ENCODE results near the gene THSD4.
"Not testable (repeated sequence)": the region's sequence is repeated elsewhere in the genome, so short reads cannot be mapped to it uniquely, and the experiment has no call there.

The THSD4 gene

DNA sequence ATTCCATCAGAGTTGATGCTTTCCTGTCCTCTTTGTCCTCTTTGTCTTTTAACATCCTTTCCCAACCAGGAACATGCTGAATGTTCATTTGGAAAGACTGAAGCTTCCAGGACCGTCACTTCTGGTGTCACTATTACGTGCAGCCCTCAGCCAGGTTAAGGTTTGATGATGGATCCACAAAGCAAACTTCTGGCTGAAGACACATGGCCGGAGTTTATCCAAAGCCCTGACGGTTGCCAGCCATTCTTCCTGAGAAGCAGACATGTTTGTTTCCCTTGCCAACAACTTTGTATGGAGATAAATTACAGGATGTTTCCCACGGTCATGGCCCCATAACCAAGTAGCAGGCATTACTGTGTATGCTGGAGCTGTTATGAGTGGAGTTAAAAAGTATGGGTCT, 236.9 kb downstream of the THSD4 start:
- no peak for DNase-seq (ENCODE audit: low spot score)

DNA sequence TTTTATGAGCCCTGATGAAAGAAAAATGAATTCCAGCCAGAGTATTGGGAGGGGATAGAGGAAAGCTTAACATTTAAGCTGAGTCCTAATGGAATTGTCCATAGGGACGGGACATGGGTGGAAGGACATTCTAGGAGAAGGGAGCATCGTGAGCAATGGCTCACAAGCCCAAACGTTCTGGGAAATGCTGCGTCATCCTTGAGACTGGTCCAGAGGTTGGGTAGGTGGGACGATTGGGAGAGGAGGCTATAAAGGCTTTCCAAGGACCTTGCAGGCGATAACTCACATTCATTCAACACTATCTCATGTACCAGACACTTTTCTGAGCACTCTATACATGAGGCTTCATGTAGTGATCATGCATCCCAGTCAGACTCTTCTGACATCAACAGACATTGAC, 237.5 kb downstream of the THSD4 start:
- DNase-seq (ENCODE audit: low spot score), result no peak

DNA sequence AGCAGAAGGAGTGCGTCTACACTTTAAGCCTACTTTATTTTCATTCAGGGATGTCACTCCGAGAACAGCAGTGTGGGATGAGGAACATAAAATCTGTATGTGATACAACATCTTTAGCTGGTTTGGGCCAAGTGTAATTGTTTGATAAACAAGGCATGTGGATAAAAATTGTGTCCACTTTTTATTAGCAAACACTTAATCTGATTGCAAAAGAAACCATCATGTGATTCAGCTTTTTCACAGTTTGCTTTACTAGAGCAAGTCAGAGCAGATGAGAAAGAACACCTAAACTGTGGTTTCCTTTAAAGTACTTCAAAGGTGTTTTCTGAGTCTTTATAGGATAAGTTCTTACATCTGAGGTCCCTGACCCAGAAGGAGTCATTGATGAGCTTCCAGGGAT, 237.9 kb downstream of the THSD4 start:
- no peak for DNase-seq (ENCODE audit: low spot score)

DNA sequence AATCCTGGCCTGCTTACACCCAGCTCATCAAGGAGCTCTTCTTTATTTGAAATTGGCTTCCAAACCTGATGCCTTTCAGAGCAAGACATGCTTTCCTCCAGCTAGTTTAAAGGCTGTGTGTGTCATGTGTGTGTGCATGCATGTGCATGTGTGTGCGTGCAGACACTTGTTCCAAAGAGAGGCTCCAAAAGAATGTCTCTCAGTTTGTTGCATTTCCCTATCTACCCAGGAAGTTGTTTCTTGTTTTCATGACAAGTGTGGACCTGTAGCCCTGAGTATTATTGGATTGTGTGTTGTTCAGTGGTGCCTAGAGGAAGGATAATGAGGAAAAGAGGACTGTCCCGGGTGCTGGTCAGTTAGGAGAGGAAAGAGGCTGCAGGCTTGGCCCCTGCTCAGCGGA, 240.0 kb downstream of the THSD4 start:
- DNase-seq (ENCODE audit: low spot score), result no peak

DNA sequence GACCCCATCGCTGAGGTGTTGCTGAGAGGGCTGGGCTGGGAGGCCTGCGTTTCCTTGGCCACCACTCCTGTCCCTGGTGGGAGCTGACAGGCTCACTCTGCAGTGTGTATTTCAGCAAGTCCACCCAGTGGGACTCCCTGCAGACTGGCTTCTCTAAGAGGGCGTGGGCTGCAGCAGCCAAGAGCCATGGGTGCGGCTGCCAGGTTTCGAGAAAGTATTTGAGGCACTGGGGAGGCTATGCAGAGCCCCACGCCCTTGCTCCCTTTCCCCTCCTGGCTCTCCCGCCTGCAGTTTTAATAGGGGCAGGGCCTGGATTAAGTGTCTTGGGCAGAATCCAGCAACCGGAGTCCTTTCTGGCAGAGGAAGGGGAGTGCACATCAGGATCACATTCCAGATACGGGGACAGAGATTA, 242.1 kb downstream of the THSD4 start:
- no peak for DNase-seq (ENCODE audit: low spot score)

DNA sequence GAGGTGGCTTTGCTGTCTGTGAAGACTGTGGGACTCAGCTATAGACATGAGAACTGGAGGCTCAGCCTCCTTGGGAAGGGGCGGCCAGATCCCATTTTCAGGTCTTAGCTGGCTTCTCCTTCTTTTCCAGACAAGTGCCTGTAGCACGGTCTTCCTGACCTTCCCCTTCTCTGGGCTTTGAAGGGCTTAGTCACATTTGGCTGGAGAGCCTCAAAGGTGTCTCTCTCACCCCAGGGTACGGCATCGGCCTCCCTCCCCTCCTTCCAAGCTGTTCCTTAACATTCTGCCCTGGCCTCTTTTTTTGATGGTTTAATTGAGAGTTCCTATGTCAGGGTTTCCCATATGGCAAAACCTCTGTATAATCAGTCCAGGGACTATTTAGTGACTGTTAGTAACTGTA, 242.7 kb downstream of the THSD4 start:
- no peak for DNase-seq (ENCODE audit: low spot score)

DNA sequence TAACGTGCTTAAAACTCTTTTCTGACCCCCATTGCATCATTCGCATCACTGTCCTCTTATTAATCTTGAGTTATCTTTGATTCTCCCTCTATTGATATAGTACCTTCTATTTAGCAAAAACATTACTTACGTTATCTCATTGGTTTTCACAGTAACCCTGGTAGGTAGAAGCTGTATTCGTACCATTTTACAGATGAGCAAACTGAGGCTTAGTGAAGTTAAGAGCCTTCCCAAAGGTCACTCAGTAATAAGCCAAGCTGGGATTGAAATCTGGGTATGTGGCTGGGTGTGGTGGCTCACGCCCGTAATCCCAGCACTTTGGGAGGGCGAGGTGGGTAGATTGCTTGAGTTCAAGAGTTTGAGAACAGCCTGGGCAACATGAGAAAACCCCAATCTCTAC, 244.0 kb downstream of the THSD4 start:
- DNase-seq (ENCODE audit: low spot score), result no peak

DNA sequence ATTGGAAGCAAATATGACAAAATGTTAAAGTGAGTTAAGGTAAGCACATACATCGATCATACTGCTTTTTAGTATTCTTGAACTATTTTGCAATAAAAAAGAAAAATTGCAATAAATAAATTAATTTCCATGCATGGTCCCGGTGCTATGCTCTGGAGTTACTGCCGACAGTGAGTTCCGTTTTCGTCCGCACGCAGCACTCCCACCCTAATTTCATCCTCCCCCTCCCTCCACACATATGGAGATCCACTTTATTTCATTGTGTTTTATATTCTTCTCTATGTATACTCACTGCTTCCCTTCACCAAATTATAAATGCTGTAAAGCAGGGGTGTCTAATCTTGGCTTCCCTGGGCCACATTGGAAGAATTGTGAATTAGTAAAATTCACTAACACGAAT, 247.3 kb downstream of the THSD4 start:
- DNase-seq (ENCODE audit: low spot score), result no peak

DNA sequence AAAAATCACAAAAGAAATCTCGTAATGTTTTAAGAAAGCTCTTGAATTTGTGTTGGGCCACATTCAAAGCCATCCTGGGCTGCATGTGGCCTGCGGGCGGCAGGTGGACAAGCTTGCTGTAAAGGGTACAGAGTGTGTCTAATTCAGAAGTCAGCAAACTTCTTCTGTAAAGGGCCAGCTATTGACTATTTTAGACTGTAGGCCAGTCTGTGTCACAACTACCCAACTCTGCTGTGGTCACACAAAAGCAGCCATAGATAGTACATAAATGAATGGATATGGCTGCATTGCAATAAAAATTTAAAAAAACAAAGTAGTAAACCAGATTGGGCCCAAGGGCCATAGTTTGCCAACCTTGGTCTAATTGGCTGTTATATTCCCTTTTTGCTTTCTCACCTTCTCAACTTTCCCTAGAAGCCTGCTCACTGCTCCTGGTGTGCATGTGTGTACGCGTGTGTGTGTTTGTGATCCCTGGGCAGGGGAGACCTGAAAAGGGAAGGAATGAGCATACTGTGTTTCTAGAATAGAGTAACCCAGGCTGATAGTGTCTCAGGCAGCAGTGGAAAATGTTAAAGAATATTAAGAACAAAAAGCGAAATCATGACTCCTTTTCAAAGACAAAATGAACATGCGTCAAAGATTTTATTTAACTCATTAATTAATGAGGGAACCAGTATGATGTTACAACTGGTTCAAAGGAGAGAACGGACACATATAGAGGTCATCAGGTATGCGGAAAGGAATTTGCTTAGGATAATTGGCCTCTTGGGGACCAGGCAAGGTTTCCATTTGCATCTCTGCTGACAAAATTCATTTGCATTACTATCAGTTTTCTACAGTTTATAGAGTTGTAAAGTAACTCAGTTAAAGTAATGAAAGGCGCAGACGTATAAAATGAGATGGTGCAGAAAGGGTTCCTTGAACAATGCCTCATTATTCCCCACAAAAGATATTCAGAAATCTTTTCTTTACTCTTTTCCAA, 248.0 kb downstream of the THSD4 start:
- DNase-seq (ENCODE audit: low spot score), result no peak

DNA sequence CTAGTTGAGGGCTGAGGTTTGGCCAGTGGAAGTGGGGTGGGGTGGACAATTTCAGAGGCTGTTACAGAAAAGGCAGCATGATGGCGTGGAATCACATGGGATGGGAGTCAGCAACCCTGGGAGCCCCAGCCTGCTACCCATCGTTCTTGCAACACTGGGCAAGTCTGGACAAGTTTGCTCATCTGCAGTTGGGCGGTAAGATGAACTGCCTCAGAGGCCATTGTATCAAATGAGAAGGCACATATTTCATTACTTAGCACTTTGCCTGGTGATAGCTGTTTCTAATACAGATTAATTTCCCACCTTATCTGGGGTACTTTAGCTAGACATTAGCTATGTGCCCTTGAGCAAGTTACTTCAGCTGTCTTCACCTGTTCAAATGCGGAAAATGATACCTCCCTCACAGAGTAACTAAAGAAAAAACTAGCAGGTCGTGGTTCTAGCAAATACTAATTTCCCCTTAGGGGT, 248.9 kb downstream of the THSD4 start:
- DNase-seq (ENCODE audit: low spot score), result no peak

DNA sequence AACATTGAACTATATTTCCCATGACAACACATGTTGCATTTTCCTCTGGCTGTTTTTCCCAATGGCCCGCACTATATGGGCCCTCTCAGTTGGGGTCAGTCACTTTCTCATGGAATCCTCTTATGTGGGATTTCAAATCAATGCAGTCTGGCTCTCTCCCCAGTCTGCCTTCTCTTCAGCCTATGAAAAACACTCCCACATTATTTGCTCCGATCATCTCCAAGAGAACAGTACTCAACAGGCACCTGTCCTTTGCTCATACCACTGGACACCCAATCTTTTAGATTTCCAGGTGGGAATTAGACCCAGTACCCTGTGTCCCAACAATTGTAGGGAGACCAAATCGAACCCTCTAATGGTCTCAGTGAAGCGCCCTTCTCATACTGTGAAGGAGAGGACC, 251.3 kb downstream of the THSD4 start:
- no peak for DNase-seq (ENCODE audit: low spot score)

DNA sequence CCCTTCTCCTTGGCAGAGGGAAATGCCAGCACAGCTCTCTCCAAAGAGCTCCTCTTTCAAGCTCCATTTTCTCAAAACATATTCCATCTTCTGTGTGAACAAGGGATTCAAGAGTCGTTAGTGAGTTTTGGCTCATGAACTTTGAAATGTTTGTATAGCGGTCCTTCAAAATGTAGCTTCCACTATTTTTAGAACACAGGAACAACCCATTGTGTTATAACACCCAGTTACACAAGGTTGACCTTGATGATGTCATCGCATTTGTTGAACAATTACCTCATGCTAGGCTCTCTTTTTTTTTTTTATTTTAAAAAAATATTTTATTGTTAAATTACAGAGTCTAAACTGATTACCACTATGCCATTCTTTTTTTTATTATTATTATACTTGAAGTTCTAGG, 251.7 kb downstream of the THSD4 start:
- DNase-seq (ENCODE audit: low spot score), result peak; percentile 42

DNA sequence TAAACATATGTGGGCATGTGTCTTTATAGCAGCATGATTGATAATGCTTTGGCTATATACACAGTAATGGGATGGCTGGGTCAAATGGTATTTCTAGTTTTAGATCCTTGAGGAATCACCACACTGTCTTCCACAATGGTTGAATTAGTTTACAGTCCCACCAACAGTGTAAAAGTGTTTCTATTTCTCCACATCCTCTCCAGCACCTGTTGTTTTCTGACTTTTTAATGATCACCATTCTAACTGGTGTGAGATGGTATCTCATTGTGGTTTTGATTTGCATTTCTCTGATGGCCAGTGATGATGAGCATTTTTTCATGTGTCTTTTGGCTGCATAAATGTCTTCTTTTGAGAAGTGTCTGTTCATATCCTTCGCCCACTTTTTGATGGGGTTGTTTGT, 252.5 kb downstream of the THSD4 start:
- not testable (repeated sequence) for DNase-seq (ENCODE audit: low spot score)

DNA sequence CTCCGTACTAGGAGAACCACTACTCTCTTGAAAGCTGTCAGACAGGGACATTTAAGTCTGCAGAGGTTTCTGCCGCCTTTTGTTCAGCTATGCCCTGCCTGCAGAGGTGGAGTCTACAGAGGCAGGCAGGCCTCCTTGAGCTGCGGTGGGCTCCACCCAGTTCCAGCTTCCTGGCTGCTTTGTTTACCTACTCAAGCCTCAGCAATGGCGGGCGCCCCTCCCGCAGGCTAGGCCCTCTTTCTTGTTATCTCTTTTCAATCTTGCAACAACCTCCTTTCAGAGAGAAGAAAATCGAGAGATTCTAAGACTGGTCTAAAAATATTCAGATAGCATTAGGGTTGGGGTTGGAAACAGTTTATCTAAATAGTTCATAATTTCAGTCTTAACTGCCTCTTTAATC, 257.5 kb downstream of the THSD4 start:
- not testable (repeated sequence) for DNase-seq (ENCODE audit: low spot score)

DNA sequence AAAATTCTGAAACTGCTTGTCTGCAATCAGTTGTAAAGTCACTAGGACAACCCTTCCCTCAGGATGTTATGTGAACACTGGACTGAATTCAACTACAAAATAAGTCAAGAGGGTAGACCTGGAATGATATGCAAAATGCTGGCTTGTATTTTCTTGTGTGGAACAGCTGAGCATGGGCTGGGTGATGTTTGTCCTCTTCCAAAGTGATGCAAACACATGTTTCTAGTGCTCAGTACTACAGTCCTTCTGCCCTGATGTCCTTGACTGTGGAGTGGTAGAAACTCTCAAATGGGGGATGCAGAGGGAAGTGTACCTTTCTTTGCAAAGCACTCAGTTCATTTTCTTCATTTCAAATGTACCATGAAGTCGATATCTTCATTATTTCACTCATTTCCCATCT, 258.6 kb downstream of the THSD4 start:
- no peak for DNase-seq (ENCODE audit: low spot score)

DNA sequence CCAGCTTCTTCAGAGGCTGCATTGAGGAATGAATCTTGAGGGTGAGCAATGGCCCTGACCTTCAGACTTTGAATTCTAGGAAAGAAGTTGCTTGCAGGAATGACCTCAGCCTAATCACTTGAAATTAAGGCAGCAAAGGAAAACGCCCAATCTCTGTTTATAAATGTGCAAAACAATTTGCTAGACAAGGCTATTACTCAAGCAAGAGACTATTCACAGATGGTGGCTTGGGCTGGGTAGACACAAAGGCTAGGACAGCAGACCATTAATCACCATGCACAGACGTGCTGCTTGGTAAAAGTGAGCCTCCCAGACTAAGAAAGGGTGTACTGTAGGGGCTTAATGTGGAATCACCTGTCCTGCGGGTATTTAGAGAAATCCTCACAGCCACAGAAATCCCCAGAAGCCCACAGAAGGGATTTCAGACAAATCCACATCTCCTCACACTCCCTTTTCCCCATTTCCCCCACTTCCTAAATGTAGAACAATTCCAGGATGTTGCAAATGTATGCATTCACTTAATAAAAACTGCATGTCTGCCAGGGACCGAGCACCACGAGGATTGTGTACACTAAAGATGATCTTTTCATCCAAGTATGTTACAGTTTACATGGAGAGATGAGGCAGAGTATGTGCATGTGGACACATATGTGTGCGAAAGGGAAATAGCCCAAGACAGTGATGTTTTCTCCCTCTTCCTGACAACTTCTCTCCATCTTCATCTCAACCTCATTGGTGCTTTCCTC, 259.5 kb downstream of the THSD4 start:
- DNase-seq (ENCODE audit: low spot score), result no peak

DNA sequence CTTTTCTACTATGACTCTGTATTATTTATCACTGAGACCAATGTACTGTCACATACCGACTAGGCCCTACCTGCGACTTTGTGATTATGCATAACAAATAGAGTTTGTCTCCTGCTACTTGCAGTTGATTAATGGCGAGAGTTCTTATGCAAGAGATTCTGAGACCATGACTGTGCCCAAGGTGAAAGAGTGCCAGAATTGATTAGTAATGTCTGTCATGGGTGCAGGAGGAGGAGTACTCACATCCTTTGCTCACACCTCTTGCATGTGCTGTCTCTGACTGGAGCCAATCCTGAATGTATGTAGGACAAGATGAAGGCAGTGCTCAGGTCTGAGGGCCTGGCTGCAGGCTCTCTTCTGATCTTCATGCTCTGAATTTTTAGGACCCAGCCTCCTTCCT, 260.7 kb downstream of the THSD4 start:
- DNase-seq (ENCODE audit: low spot score), result no peak

DNA sequence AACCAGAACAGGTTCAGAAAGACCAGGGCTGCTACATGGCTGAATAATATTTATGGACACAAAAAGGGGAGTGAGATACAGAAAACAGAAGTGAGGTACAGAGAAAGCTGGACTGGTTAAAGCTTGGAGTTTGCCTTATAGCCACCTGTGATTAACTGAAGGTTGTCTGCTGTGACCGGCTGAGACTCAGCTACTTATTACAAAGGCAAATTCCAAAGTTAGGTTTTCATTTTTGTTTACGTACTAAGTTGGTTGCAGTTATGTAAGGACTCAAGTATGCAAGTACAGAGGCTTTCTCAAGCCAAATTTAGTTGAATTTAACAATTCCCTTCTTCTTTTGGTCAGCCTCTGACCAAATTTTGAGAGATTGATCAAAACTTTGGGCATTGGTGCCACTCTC, 264.6 kb downstream of the THSD4 start:
- DNase-seq (ENCODE audit: low spot score), result no peak

DNA sequence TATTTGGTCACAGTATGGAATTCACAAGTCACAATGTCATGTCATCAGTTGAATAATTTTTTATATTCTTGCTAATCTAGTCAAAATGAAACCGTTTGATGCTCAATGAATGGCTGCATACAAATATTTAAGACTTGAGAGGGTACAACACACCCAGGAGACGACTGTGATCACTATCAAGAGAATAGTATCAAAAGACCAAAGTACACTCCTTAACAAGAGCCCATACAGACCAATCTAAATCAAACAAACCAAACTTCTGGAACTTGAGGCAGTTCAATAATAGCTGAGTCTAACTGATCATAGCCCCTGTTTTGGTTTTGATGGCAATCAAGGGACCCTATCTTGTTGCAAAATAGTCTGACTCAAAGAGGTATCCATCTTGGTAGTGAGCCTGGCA, 265.1 kb downstream of the THSD4 start:
- no peak for DNase-seq (ENCODE audit: low spot score)

DNA sequence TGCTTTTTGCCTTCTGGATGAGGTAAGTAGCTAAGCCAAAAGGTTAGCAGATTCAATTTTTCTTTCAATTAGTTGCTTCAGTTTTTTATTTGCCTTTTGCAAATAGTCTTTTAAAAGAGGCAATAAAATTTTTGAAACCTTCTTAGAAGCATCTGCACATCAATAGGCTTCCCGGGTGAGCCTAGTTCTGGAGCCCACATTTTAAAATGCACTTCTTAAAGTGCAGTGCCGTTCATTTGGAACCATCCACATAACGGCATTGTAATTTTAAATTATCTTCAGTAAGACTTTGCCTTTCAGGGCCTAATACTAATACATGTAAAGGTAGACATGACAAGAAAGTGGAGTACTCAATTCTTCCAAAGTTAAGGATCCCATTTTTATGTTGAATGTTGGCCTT, 269.2 kb downstream of the THSD4 start:
- DNase-seq (ENCODE audit: low spot score), result no peak

DNA sequence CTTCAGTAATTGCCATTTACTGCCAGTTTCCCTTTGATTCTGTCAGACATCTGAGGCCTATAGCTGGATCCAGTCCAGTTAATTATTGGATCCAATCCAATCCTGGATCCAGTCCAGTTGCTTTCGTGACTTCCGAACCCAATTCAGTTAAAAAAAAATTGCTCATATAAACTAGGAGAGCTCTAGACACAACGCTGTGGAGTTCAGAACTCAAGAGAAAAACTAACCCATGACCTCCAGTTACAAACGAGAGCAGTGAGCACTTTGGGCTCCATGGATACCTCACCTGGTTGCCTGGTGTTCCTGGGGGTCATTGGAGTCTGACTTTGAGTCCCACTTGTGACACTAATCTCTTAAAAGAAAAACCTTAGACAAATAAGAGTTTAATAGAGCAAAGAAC, 269.8 kb downstream of the THSD4 start:
- DNase-seq (ENCODE audit: low spot score), result no peak

DNA sequence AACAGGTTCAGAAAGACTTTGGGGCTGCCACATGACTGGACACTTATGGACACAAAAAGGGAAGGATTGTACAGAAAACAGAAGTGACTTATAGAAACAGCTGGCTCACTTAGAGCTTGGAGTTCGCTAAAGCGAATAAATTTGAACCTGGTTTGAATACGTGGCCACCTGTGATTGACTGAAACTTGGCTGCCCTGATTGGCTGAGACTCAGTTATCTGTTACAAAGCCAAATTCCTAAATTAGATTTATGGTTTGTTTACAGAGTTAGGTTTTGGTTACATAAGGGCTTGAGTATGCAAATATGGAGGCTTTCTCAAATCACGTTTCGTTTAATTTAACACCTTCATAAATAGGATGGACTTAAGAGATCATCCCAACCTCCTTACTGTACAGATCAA, 270.2 kb downstream of the THSD4 start:
- no peak for DNase-seq (ENCODE audit: low spot score)

DNA sequence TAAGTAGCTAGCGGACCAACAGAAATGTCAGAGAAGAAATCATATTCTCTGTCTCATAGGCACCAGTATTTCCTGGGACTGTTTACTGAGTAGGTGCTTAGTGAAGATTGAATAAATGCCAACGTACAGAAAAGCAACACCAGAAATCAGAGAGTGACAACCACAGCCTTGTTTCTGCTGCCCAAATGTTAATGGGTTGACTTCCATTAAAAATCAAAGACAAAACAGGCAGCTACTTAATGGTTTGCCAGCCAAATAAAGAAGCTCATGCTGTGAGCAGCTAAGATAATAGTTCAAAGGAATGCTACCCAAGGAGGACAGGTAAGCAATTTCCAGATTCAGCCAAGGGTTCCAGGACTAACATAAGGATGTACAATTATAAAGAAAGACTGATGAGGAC, 270.7 kb downstream of the THSD4 start:
- DNase-seq (ENCODE audit: low spot score), result no peak
